Spleen (tissue), 13 donors: ENCODE results near the gene CD79B. TPM values are rescaled to one million over a fixed set of nuclear protein-coding genes. Genes with fewer than 3 reads are reported as not detected.

Experiments
- DNase-seq: peaks from one replicate; pipeline ENCODE4 v3.0.0-alpha.2; 2020
- H3K27ac ChIP-seq, 8 donors: fragments of 200-600 bp; sonication (generic) in 7 of 8; 1 replicate in 4 of 8; 2 replicates in 4 of 8; pipeline versions ENCODE4 v1.5.0 to v1.8.0; 2016 to 2021; ENCODE audit warnings: inconsistent platforms in 4 of 8, mild to moderate bottlenecking in 4 of 8, moderate library complexity in 1 of 8
- H3K27me3 ChIP-seq, 7 donors: fragments of 200-600 bp; sonication (generic) in 6 of 7; replicated peaks in 1 of 7; 1 replicate in 4 of 7; 2 replicates in 3 of 7; pipeline versions ENCODE4 v1.5.0 to v1.8.0; 2016 to 2021; ENCODE audit warnings: inconsistent platforms in 3 of 7, mild to moderate bottlenecking in 1 of 7
- H3K36me3 ChIP-seq, 6 donors: fragments of 200-600 bp; sonication (generic) in 5 of 6; 1 replicate in 4 of 6; 2 replicates in 2 of 6; pipeline versions ENCODE4 v1.5.0 to v1.8.0; 2016 to 2021; ENCODE audit warnings: inconsistent platforms in 2 of 6
- H3K4me1 ChIP-seq, 6 donors: fragments of 200-600 bp; sonication (generic) in 5 of 6; 1 replicate in 3 of 6; 2 replicates in 3 of 6; pipeline versions ENCODE4 v1.5.0 to v1.8.0; 2016 to 2021; ENCODE audit warnings: inconsistent platforms in 3 of 6
- H3K4me3 ChIP-seq, 8 donors: fragments of 200-600 bp; sonication (generic) in 7 of 8; 1 replicate in 4 of 8; 2 replicates in 4 of 8; pipeline versions ENCODE4 v1.5.0 to v1.8.0; 2016 to 2021; ENCODE audit warnings: inconsistent platforms in 4 of 8, mild to moderate bottlenecking in 4 of 8, moderate library complexity in 2 of 8
- H3K9me3 ChIP-seq, 8 donors: fragments of 200-600 bp; sonication (generic) in 7 of 8; 1 replicate in 4 of 8; 2 replicates in 4 of 8; pipeline versions ENCODE4 v1.5.0 to v1.8.0; 2016 to 2021; ENCODE audit warnings: inconsistent platforms in 4 of 8
- POLR2A ChIP-seq, 3 donors: fragments of 450-650 bp; IDR thresholded peaks; one replicate each; pipeline ENCODE4 v1.5.1; 2017; ENCODE audit warnings: antibody characterized with exemption in 3 of 3, mild to moderate bottlenecking in 1 of 3
- POLR2AphosphoS5 ChIP-seq, 3 donors: sonication (generic); formaldehyde crosslinking; IDR thresholded peaks; one replicate each; pipeline ENCODE4 v1.5.1; 2017; ENCODE audit warnings: antibody characterized with exemption in 3 of 3
- WGBS, 5 donors: extraction: QIAGEN DNeasy Blood & Tissue Kit in 3 of 5; methylation state at CpG; one replicate each; pipeline versions ENCODE4 v1.1.5 to v1.1.7; 2013 to 2018; 5-methylcytosine and 5-hydroxymethylcytosine counted together
- intact Hi-C: fragments of 100-400 bp; cut with DNase I; formaldehyde crosslinking; loops from one replicate; pipeline ENCODE4 v1.15.0; 2023; ENCODE audit warnings: low total_unique reads
- long read RNA-seq, 2 donors: transcript quantifications; one replicate each; lab custom pipeline, GENCODE V29; 2026
- polyA plus RNA-seq, 3 donors: library from polyadenylated mRNA; stranded (reverse); fragments of 200-250 nt; gene quantifications; one replicate each; pipeline ENCODE4 v1.2.1, GENCODE V29; 2013
- total RNA-seq, 7 donors: library from RNA; depleted of rRNA in 3 of 7; stranded (reverse); fragments of >200 nt in 3 of 7; fragmentation: NEBNext Ultra II Directional in 4 of 7; extraction: Animal tissue kit (Norgen Biotek cat#: 25700) in 4 of 7; gene quantifications; one replicate each; pipeline versions ENCODE4 v1.1.0 to v1.2.1, GENCODE V29; 2016 to 2021
- TF ChIP-seq, protein P1 (sequence below), 11 experiments: fragments of 200-600 bp in 7 of 11; fragments of 450-650 bp in 4 of 11; sonication (generic) in 4 of 11; IDR thresholded peaks in 8 of 11; conservative IDR thresholded peaks in 3 of 11; 1 replicate in 7 of 11; 2 replicates in 4 of 11; pipeline versions ENCODE4 v1.4.0 to v1.8.0; 2016 to 2021; ENCODE audit warnings: antibody characterized with exemption in 11 of 11, inconsistent platforms in 4 of 11, mild to moderate bottlenecking in 1 of 11
- donor health status: healthy with polysubstance abuse.
- donor health status: DM: no; HTN: no; CAD: no; lungs with moderate emphysema.
- donor health status: DM: no; HTN: no; CAD: no.
- donor health status: Bipolar disorder and iron deficiency.
- donor health status: healthy.
- donor health status: DM: no; HTN: no; CAD: no.
- donor health status: DM: yes; HTN: yes; CAD: no.

CD79B gene
- total RNA-seq (100 to 1,000 TPM; 149 to 226 (median 192) TPM), polyA plus RNA-seq (100 to 1,000 TPM; 386 to 659 (median 624) TPM)
- long read RNA-seq, donor 1, transcript CD79B-203 (6 exons, 1,254 nt): major isoform, 21 of 40 reads
- long read RNA-seq, donor 1, transcript CD79B-201 (6 exons, 1,269 nt): minor isoform, 16 of 40 reads
- long read RNA-seq, donor 1, partial matches to known transcripts: 0 of 40 reads
- long read RNA-seq, donor 1, other reads (novel, unspliced or antisense): 0 of 40 reads
- long read RNA-seq, donor 2, transcript CD79B-203 (6 exons, 1,254 nt): major isoform, 18 of 33 reads
- long read RNA-seq, donor 2, transcript CD79B-201 (6 exons, 1,269 nt): minor isoform, 12 of 33 reads
- long read RNA-seq, donor 2, partial matches to known transcripts: 0 of 33 reads
- long read RNA-seq, donor 2, other reads (novel, unspliced or antisense): 0 of 33 reads

DNA sequence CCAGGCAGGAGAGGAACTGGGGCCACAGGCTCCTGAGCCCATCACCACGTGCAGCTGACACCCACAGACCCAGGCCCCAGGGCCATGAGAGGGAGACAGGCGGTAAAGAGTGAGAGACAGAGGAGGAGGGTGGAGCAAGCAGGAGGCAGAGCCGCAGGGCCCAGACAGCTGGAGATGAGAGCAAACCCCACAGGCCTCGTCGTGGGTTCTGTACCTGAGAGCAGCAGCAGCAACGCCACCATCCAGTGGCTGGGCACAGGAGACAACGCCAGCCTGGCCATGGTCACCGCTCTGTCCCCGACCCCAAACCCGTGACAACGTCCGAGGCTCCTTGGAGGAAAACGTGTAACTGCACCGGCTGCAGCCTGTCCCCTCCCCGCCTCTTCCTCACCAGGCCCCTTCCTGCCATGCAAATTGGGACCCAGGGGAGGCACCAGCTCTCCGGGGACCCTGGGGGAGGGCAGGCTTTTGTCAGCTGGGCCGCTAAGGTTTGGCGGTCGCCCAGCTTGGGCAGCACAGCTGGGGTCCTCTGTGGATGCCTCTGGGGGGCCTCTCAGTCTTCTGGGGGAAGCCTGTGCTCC, at the start of gene CD79B:
Gene CD79B (minus strand): TSS at position 351 of the 581 bp plus-strand sequence. CDS start 70 bp downstream, at position 281.
- peak within 1 kb of the TSS; percentile 80 to 94 (median 86) for H3K27ac ChIP-seq
- peak within 1 kb of the TSS; percentile 51 to 95 (median 72) for H3K4me3 ChIP-seq
- no peak for TF ChIP-seq POLR2A (IDR thresholded peaks at IDR 0.05)
- TF ChIP-seq POLR2AphosphoS5 (IDR thresholded peaks at IDR 0.05): peak; percentile 68 to 83 (median 77)

DNA sequence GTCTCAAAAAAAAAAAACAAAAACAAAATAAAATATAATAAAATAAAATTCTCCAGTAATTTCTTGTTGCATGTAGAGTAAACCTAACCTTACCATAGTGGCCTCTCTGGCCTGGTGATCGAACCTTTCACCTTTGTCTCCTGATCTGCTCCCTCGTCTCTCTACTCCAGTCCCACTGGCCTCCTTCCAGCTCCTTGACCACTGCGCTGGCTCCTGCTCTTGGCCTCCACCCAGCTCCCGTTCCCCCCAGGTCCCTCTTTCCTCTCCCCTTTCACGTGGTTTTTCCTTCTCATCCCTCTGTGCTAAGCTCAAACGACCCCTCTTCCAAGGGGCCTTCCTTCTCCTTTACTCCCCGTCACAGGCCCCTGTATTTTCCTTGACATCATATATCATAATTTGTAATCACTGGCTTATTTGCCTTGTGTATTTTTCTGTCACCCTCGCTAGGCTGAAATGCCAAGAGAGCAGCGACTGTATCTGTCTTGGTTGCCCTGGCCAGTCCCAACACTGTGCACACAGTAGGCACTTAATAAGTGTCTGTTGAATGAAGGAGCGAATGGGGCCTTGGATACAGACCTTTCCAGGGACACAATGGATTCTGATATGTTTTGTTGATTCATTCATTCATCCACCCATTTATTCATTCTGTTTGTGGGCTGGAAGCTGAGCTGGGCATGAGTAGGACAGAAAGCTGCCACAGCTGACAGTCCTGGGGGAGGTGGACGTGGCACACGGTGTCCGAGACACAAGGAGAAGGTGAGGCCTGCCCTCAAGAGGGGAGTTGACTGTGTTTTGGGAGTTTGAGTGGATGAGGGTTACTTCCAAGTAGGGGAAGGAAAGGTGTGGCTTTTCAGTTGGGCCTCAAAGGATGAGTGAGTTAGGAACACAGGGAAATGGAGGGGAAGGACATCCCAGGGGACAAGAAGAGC, 46.4 kb upstream of the CD79B start:
- WGBS, 5 donors: 74 to 84% (median 75%) methylated on average over 13 of the region's 13 CpGs
- Histone ChIP-seq H3K9me3 (peaks cover 0 to 17% (median 8%) of the 10 kb centered on the region in 8 donors), H3K27ac (no peak overlapping the region), H3K36me3 (no peaks in the 10 kb centered on the region), H3K4me3 (no peak overlapping the region), H3K4me1 (peaks cover 8 to 41% (median 21%) of the 10 kb centered on the region in 6 donors), H3K27me3 (no peaks in the 10 kb centered on the region)
- no peak for DNase-seq
- intact Hi-C loops: no loop called here
- no peak for TF ChIP-seq POLR2AphosphoS5 (IDR thresholded peaks at IDR 0.05)
- no peak for TF ChIP-seq POLR2A (IDR thresholded peaks at IDR 0.05)
- TF ChIP-seq, protein P1, sequence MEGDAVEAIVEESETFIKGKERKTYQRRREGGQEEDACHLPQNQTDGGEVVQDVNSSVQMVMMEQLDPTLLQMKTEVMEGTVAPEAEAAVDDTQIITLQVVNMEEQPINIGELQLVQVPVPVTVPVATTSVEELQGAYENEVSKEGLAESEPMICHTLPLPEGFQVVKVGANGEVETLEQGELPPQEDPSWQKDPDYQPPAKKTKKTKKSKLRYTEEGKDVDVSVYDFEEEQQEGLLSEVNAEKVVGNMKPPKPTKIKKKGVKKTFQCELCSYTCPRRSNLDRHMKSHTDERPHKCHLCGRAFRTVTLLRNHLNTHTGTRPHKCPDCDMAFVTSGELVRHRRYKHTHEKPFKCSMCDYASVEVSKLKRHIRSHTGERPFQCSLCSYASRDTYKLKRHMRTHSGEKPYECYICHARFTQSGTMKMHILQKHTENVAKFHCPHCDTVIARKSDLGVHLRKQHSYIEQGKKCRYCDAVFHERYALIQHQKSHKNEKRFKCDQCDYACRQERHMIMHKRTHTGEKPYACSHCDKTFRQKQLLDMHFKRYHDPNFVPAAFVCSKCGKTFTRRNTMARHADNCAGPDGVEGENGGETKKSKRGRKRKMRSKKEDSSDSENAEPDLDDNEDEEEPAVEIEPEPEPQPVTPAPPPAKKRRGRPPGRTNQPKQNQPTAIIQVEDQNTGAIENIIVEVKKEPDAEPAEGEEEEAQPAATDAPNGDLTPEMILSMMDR (IDR thresholded peaks at IDR 0.05 in 8 of 11, conservative IDR thresholded peaks at IDR 0.05 in 3 of 11): no peak

More for the DNA sequence above, at the start of gene CD79B:
- H3K36me3 ChIP-seq: peaks cover 0 to 40% (median 19%) of the 10 kb centered on the region in 6 donors
- WGBS, 5 donors: 11 to 32% (median 16%) methylated on average over 18 to 19 of the region's 19 CpGs
- intact Hi-C loops: no loop called here
- DNase-seq: peak; percentile 94
- H3K4me1 ChIP-seq: peaks cover 33 to 87% (median 73%) of the 10 kb centered on the region in 6 donors
- H3K27me3 ChIP-seq: no peaks in the 10 kb centered on the region
- no peaks in the 10 kb centered on the region for H3K9me3 ChIP-seq

DNA sequence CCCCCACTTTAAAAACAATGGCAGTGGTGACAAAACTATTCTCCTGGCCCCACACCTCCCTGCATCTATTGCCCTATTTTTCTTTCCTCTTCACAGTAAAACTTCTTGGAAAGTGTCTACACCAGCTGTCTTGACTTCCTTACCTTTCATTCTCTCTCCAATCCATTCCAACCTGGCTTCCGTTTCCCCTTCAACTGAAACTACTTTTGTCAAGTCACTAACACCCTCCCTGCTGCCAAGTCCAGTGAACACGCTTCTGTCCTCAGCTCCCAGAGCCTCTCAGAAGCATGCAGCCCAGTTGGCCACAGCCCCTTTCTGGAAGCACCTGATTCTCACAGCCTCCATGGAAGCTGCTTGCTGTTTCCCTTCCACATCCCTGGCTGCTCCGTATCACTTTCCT, 44.6 kb upstream of the CD79B start:
- no peak overlapping the region for H3K27ac ChIP-seq
- intact Hi-C loops: no loop called here
- DNase-seq: no peak
- H3K9me3 ChIP-seq: peaks cover 0 to 3% (median 1%) of the 10 kb centered on the region in 8 donors
- no peaks in the 10 kb centered on the region for H3K27me3 ChIP-seq
- WGBS, 5 donors: 40 to 65% (median 56%) methylated on average over 3 of the region's 3 CpGs
- TF ChIP-seq, protein P1 (IDR thresholded peaks at IDR 0.05 in 8 of 11, conservative IDR thresholded peaks at IDR 0.05 in 3 of 11): no peak
- H3K4me1 ChIP-seq: peaks cover 0 to 32% (median 12%) of the 10 kb centered on the region in 6 donors
- H3K36me3 ChIP-seq: no peaks in the 10 kb centered on the region
- no peak overlapping the region for H3K4me3 ChIP-seq

DNA sequence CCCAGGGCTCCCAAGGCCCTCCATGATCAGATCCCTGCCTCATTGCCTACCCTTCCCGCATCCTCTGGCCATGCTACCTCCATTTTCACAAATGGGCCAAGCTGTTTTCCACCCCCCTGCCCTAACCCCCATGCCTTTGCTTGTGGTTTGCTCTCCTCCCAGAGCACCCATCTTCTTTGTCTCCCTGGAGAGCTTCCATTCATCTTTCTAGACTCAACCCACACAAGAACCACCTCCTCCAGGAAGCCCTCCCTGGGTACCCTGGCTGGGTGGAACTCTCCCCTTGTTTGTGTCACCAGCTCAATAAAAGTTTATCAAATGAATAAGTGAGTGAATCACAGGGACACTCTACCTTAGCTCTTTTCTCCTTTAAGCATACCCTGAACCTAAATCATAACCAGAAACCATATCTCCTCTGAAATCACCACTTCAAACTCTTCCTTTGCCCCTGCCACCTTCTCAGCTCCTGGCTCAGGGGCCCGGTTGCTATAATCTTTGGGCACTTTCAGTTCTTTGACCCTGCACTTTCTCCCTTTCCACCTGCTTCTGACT, 43.5 kb upstream of the CD79B start:
- 64 to 77% (median 74%) methylated on average over 2 of the region's 2 CpGs for WGBS, 5 donors
- intact Hi-C loops: no loop called here
- DNase-seq: no peak
- Histone ChIP-seq H3K36me3 (no peaks in the 10 kb centered on the region), H3K9me3 (no peaks in the 10 kb centered on the region), H3K4me3 (no peak overlapping the region), H3K4me1 (peaks cover 0 to 24% (median 6%) of the 10 kb centered on the region in 6 donors), H3K27me3 (no peaks in the 10 kb centered on the region), H3K27ac (no peak overlapping the region)
- TF ChIP-seq, protein P1 (IDR thresholded peaks at IDR 0.05 in 8 of 11, conservative IDR thresholded peaks at IDR 0.05 in 3 of 11): no peak
- no peak for TF ChIP-seq POLR2A (IDR thresholded peaks at IDR 0.05)
- TF ChIP-seq POLR2AphosphoS5 (IDR thresholded peaks at IDR 0.05): no peak
